Ishikawa (cell line): ENCODE results near the gene MGLL.

Experiments
- CEBPB ChIP-seq: IDR thresholded peaks from 2 replicates; pipeline ENCODE4 v1.6.1; 2012
- CREB1 ChIP-seq: IDR thresholded peaks from 2 replicates; pipeline ENCODE4 v1.6.1; 2012; ENCODE audit warnings: low read depth
- EGR1 ChIP-seq: IDR thresholded peaks from 2 replicates; pipeline ENCODE4 v1.6.1; 2012
- EP300 ChIP-seq: IDR thresholded peaks from 2 replicates; pipeline ENCODE4 v1.6.1; 2012; ENCODE audit warnings: borderline replicate concordance
- FOXM1 ChIP-seq: IDR thresholded peaks from 2 replicates; pipeline ENCODE4 v1.6.1; 2012; ENCODE audit warnings: low read depth, borderline replicate concordance
- NFIC ChIP-seq: IDR thresholded peaks from 2 replicates; pipeline ENCODE4 v1.6.1; 2012
- RAD21 ChIP-seq: IDR thresholded peaks from 2 replicates; pipeline ENCODE4 v1.6.1; 2012; ENCODE audit warnings: low read depth
- TAF1 ChIP-seq: IDR thresholded peaks from 2 replicates; pipeline ENCODE4 v1.6.1; 2012; ENCODE audit warnings: low read depth, mild to moderate bottlenecking
- TCF12 ChIP-seq: IDR thresholded peaks from 2 replicates; pipeline ENCODE4 v1.6.1; 2012; ENCODE audit warnings: low read depth
- TEAD4 ChIP-seq: IDR thresholded peaks from 2 replicates; pipeline ENCODE4 v1.6.1; 2012
- YY1 ChIP-seq: IDR thresholded peaks from 2 replicates; pipeline ENCODE4 v1.6.1; 2012; ENCODE audit warnings: low read depth
- ZBTB7A ChIP-seq: IDR thresholded peaks from 2 replicates; pipeline ENCODE4 v1.6.1; 2012; ENCODE audit warnings: low read depth
- TF ChIP-seq, protein P1 (sequence below): IDR thresholded peaks from 2 replicates; pipeline ENCODE4 v1.6.1; 2012
- TF ChIP-seq, protein P2 (sequence below): IDR thresholded peaks from 2 replicates; pipeline ENCODE4 v1.6.1; 2012; ENCODE audit warnings: low read depth, mild to moderate bottlenecking
- TF ChIP-seq, protein P3 (sequence below): IDR thresholded peaks from 2 replicates; pipeline ENCODE4 v1.6.1; 2012

The MGLL gene

GRCh38 chr3:127710155-127710941 lies 112.0 kb downstream of the MGLL start:
- TF ChIP-seq, protein P1, sequence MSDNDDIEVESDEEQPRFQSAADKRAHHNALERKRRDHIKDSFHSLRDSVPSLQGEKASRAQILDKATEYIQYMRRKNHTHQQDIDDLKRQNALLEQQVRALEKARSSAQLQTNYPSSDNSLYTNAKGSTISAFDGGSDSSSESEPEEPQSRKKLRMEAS = no peak
- TF ChIP-seq CEBPB = no peak
- TF ChIP-seq ZBTB7A = no peak
- TF ChIP-seq FOXM1 = no peak

GRCh38 chr3:127709320-127710060 lies 112.8 kb downstream of the MGLL start:
- TF ChIP-seq CREB1 (no peak), YY1 (no peak), NFIC (no peak)

DNA sequence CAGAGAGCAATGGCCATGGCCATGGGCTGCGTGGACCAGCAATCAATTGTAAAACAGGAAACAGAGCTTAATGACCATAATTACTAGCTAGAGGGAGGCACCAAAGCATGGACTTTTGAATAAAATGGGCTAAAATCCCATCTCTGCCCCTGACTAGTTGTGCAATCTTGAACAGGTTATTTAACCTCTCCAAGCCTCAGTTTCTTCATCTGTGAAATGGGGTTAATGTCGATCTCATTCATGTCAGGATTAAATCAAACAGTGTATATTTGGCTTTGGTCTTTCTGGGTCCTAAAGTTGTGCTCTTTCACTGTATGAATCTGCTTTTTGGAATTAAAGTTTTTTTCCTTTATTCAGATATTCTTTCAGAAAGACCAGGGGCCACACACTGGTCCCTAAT lies 113.5 kb downstream of the MGLL start:
- TF ChIP-seq TAF1 = no peak
- no peak for TF ChIP-seq TCF12
- no peak for TF ChIP-seq TEAD4
- no peak for TF ChIP-seq CEBPB
- no peak for TF ChIP-seq ZBTB7A
- no peak for TF ChIP-seq CREB1
- no peak for TF ChIP-seq EGR1
- TF ChIP-seq FOXM1 = no peak
- TF ChIP-seq RAD21 = no peak
- TF ChIP-seq, protein P1 = no peak
- TF ChIP-seq, protein P2, sequence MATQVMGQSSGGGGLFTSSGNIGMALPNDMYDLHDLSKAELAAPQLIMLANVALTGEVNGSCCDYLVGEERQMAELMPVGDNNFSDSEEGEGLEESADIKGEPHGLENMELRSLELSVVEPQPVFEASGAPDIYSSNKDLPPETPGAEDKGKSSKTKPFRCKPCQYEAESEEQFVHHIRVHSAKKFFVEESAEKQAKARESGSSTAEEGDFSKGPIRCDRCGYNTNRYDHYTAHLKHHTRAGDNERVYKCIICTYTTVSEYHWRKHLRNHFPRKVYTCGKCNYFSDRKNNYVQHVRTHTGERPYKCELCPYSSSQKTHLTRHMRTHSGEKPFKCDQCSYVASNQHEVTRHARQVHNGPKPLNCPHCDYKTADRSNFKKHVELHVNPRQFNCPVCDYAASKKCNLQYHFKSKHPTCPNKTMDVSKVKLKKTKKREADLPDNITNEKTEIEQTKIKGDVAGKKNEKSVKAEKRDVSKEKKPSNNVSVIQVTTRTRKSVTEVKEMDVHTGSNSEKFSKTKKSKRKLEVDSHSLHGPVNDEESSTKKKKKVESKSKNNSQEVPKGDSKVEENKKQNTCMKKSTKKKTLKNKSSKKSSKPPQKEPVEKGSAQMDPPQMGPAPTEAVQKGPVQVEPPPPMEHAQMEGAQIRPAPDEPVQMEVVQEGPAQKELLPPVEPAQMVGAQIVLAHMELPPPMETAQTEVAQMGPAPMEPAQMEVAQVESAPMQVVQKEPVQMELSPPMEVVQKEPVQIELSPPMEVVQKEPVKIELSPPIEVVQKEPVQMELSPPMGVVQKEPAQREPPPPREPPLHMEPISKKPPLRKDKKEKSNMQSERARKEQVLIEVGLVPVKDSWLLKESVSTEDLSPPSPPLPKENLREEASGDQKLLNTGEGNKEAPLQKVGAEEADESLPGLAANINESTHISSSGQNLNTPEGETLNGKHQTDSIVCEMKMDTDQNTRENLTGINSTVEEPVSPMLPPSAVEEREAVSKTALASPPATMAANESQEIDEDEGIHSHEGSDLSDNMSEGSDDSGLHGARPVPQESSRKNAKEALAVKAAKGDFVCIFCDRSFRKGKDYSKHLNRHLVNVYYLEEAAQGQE = no peak
- TF ChIP-seq EP300 = no peak
- no peak for TF ChIP-seq NFIC
- TF ChIP-seq, protein P3, sequence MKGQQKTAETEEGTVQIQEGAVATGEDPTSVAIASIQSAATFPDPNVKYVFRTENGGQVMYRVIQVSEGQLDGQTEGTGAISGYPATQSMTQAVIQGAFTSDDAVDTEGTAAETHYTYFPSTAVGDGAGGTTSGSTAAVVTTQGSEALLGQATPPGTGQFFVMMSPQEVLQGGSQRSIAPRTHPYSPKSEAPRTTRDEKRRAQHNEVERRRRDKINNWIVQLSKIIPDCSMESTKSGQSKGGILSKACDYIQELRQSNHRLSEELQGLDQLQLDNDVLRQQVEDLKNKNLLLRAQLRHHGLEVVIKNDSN = no peak
- TF ChIP-seq YY1 = no peak

DNA sequence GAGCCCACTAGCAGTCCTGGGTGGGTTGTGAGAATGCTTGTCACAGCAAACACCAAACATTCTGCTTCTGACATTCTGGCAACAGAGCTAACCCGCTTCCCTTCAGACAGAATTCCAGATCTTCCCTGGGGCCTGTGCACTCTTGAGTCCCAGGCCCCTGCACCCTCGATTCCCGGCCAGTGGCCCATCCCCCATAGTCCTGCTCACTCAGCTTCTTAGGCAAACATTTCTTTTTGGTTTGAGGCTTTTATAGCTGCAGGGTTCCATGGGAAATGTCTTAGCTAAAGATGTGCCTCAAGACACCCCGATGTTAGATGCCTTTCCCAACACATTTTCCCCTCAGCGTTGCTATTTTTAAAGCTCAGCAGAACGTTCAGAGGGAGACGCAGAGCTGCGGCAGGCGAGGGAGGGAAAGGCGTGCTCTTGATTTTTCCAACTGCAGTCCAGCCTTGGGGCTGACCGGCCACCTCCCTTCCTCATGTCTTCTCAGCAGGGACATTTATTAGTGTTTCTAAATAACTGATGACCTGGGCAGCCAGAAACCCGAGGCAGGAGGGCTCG lies 114.4 kb downstream of the MGLL start:
- TF ChIP-seq TAF1 (no peak), YY1 (no peak), NFIC (no peak), EP300 (no peak), FOXM1 (no peak), CREB1 (no peak), TEAD4 (no peak), EGR1 (no peak), CEBPB (no peak)
- TF ChIP-seq, protein P2 = no peak
- TF ChIP-seq, protein P1 = no peak
- TF ChIP-seq, protein P3 = no peak

GRCh38 chr3:127706785-127707351 lies 115.4 kb downstream of the MGLL start:
- TF ChIP-seq TAF1 = no peak
- TF ChIP-seq, protein P2 = no peak
